Fibroblast of skin of left biceps (primary cell): ENCODE results near the gene MAVS.

Experiments
- DNase-seq, 2 experiments: peaks; one replicate each; pipeline ENCODE4 v3.0.0-alpha.2; 2013; ENCODE audit warnings: low read depth in 2 of 2

The MAVS gene

GRCh38 chr20:3846740-3847428 is at the start of gene MAVS:
TSS of gene MAVS (plus strand) at chr20:3846834. CDS start at chr20:3854625, 7,791 bp downstream.
- peak; percentile 29 to 36 for DNase-seq

GRCh38 chr20:3797226-3797545 is 49.4 kb upstream of the MAVS start:
- no peak for DNase-seq

GRCh38 chr20:3797592-3798372 is 48.9 kb upstream of the MAVS start:
- no peak for DNase-seq

GRCh38 chr20:3798373-3798768 is 48.3 kb upstream of the MAVS start:
- DNase-seq, result no peak

- DNase-seq, result no peak
These were observed 47.8 kb upstream of the MAVS start for GRCh38 chr20:3798908-3799248.

- DNase-seq, result no peak
These were observed 46.3 kb upstream of the MAVS start for GRCh38 chr20:3800256-3800877.

GRCh38 chr20:3800878-3801260 is 45.8 kb upstream of the MAVS start:
- DNase-seq, result no peak

- DNase-seq, result no peak
These were observed 45.3 kb upstream of the MAVS start for GRCh38 chr20:3801299-3801698.

GRCh38 chr20:3801846-3802245 is 44.8 kb upstream of the MAVS start:
- no peak for DNase-seq

GRCh38 chr20:3802524-3803239 is 44.0 kb upstream of the MAVS start:
- DNase-seq, result no peak

- DNase-seq, result no peak
These were observed 43.3 kb upstream of the MAVS start for GRCh38 chr20:3803289-3803688.

- DNase-seq, result no peak
These were observed 42.8 kb upstream of the MAVS start for GRCh38 chr20:3803854-3804253.

- DNase-seq, result no peak
These were observed 42.3 kb upstream of the MAVS start for GRCh38 chr20:3804254-3804751.

- DNase-seq, result no peak
These were observed 41.9 kb upstream of the MAVS start for GRCh38 chr20:3804781-3805180.

GRCh38 chr20:3808544-3808943 is 38.1 kb upstream of the MAVS start:
- DNase-seq, result no peak

GRCh38 chr20:3811467-3812258 is 35.0 kb upstream of the MAVS start:
- DNase-seq, result peak; percentile 98

- no peak for DNase-seq
These were observed 34.4 kb upstream of the MAVS start for GRCh38 chr20:3812259-3812681.

- DNase-seq, result no peak
These were observed 33.4 kb upstream of the MAVS start for GRCh38 chr20:3812975-3813847.

GRCh38 chr20:3813848-3814581 is 32.6 kb upstream of the MAVS start:
- DNase-seq, result no peak
